Immature natural killer cell (primary cell): ENCODE data around the gene RNASEH2A. TPM values are rescaled to one million over a fixed set of nuclear protein-coding genes. Genes with fewer than 3 reads are reported as not detected.
"Not testable (repeated sequence)": the region's sequence is repeated elsewhere in the genome, so short reads cannot be mapped to it uniquely, and the experiment has no call there.

ENCODE experiments used
- DNase-seq, 3 donors: peaks; one replicate each; pipeline ENCODE4 v3.0.0; 2022; ENCODE audit warnings: mixed read lengths in 1 of 3
- H3K27ac Mint-ChIP-seq, 6 donors: one replicate each; pipeline ENCODE4 v1.8.0; 2020; ENCODE audit warnings: mixed read lengths in 6 of 6, mild to moderate bottlenecking in 5 of 6, inconsistent platforms in 4 of 6, moderate library complexity in 3 of 6
- H3K27me3 Mint-ChIP-seq, 3 donors: one replicate each; pipeline ENCODE4 v1.8.0; 2020 to 2021; ENCODE audit warnings: low read depth in 3 of 3, mild to moderate bottlenecking in 3 of 3, mixed read lengths in 3 of 3, moderate library complexity in 3 of 3, inconsistent platforms in 1 of 3
- H3K36me3 Mint-ChIP-seq, 3 donors: one replicate each; pipeline ENCODE4 v1.8.0; 2020; ENCODE audit warnings: mixed read lengths in 3 of 3, inconsistent platforms in 2 of 3, mild to moderate bottlenecking in 2 of 3
- H3K4me1 Mint-ChIP-seq, 2 donors: one replicate each; pipeline ENCODE4 v1.8.0; 2020; ENCODE audit warnings: inconsistent platforms in 2 of 2, mild to moderate bottlenecking in 2 of 2, mixed read lengths in 2 of 2, moderate library complexity in 1 of 2
- H3K4me3 Mint-ChIP-seq, 5 donors: one replicate each; pipeline ENCODE4 v1.8.0; 2020; ENCODE audit warnings: mild to moderate bottlenecking in 5 of 5, mixed read lengths in 5 of 5, inconsistent platforms in 3 of 5, moderate library complexity in 3 of 5
- H3K9me3 Mint-ChIP-seq, 6 donors: one replicate each; pipeline ENCODE4 v1.8.0; 2020; ENCODE audit warnings: mild to moderate bottlenecking in 6 of 6, mixed read lengths in 6 of 6, inconsistent platforms in 4 of 6, moderate library complexity in 3 of 6
- polyA plus RNA-seq, 3 donors: library from polyadenylated mRNA; unstranded; fragments of 300-500 nt; fragmentation: Illumina TruSeq; gene quantifications; one replicate each; pipeline ENCODE4 v1.2.3, GENCODE V29; 2021

Gene RNASEH2A
- polyA plus RNA-seq, 3 donors from 2014 or later = 27.7 to 45.4 (median 37.5) TPM

DNA sequence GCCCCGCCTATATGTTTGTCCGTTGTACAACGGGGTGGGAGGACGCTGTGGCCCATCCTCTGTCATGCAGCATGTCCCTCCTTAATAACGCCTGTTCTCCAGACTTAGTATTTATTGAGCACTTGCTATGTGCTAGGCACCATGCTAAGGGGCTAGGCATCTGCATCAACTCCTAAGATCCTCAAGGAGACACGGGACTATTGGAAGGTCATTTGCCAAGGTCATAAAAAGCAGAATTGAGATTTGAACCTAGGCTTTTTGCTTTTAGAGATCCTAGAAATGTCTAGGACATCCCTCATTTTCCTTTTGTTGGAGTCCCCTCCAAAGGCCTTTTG is 30.1 kb downstream of the RNASEH2A start:
- Mint-ChIP-seq H3K36me3 (peaks cover 0 to 3% (median 0%) of the 10 kb centered on the region in 3 donors), H3K4me3 (peak overlapping the region in 2 of 5 donors; percentile 6 to 58), H3K4me1 (peaks cover 55 to 56% of the 10 kb centered on the region in 2 donors), H3K9me3 (peaks cover 0 to 4% (median 0%) of the 10 kb centered on the region in 6 donors), H3K27ac (no peak overlapping the region), H3K27me3 (peaks cover 38 to 61% (median 44%) of the 10 kb centered on the region in 3 donors)
- no peak for DNase-seq

DNA sequence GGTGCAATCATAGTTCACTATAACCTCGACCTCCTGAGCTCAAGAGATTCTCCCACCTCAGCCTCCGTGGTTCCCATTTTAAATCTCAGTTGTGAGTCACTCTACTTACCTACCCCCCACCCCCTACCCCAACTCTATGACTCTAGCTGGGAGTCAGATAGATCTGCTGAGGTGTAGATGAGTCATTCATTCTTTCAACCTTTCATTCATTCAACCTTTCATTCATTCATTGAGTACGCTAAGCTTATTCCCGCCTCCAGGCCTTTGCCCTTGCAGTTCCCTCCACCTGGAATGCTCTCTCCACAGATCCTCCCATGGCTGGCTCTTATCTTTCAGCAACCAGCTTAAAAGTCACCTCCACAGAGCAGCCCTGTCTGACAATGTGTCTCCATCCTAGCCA is 30.8 kb downstream of the RNASEH2A start:
- Mint-ChIP-seq H3K9me3 (peaks cover 0 to 2% (median 0%) of the 10 kb centered on the region in 6 donors), H3K27ac (no peak overlapping the region), H3K36me3 (peaks cover 0 to 5% (median 0%) of the 10 kb centered on the region in 3 donors), H3K4me1 (peaks cover 49 to 51% of the 10 kb centered on the region in 2 donors), H3K4me3 (peak overlapping the region in 4 of 5 donors; percentile 6 to 50 (median 19)), H3K27me3 (peaks cover 37 to 59% (median 42%) of the 10 kb centered on the region in 3 donors)
- no peak for DNase-seq

DNA sequence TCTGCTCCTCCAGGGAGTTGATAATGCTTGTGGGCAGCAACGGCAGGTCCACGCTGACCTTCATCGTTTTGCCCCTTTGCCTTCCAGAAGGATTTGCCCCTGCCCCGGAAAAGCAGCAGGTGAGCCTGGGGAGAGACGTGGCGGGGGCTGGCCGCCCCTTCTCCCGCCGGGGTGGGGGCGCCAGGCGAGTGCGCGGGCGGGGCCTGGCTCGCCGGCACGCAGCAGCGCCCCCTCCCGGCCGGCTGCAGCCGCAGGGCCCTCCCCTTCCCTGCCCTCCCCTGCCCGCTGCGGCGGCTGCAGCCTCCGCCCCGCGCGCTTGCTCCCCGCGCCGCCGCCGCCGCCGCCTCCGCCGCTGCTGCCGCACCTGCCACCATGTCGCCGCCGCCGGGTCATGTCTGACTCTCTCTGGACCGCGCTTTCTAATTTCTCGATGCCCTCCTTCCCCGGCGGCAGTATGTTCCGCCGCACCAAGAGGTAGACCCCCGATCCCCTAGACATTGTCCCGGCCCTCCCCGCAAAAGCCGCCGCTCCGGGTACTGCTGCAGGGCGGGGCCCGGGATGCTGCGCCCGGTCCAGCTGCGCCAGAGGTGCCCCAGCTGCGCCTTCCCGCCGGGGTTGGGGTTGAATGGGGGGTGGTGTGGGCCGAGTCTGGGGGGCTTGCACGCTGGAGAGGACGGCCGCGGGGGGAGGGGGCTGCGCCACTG is 31.9 kb downstream of the RNASEH2A start, which contains the start of gene MAST1:
Gene MAST1 (plus strand): TSS at position 334 of the 704 bp plus-strand sequence. CDS start 58 bp downstream, at position 392.
- Mint-ChIP-seq H3K4me1 (peaks cover 40 to 41% of the 10 kb centered on the region in 2 donors), H3K9me3 (peaks cover 0 to 2% (median 0%) of the 10 kb centered on the region in 6 donors), H3K36me3 (peaks cover 0 to 5% (median 0%) of the 10 kb centered on the region in 3 donors), H3K27ac (no peak within 1 kb of the TSS), H3K27me3 (peaks cover 35 to 54% (median 36%) of the 10 kb centered on the region in 3 donors), H3K4me3 (peak within 1 kb of the TSS; percentile 41 to 77 (median 61))
- DNase-seq = peak; percentile 38 to 58 (median 51)

DNA sequence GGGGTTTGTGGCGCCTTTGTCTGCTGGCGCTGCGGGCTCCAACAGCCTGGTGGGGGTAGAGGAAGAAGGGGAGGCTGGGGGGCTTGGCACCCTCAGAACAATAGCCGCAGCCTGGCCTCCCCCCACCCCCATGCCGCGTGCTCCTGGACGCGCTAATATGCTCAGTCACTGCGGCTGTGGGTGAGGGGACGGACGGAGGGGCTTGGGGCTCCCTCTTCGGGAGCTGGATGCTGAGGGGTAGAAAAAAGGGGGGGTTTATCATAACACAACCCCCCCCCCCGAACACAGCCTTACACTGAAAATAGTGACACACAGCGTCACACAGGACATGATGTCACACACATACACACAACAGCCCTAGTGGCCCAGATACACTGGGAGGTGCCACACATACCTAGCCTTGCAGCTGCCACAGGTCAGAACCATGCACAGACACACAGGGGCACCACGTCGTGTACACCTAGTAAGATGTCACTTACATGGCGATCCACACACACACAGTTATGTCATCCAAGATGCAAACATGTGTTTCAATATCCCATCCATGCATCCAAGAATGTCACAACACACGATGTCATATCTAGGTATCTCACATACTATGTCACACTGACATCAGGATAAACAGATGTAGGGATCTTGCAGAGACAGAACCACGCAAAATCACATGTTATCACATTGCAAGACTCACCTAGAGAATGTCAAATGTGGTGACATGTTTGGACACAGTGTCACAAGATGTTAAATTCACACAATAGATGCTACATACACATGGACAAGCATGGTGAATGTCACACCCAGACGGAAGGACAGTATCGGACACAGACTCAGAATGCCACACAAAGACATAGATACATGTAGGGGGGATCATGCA is 32.7 kb downstream of the RNASEH2A start:
- Mint-ChIP-seq H3K4me1 (peaks cover 39% of the 10 kb centered on the region in 2 donors), H3K27ac (no peak overlapping the region), H3K36me3 (peaks cover 0 to 5% (median 0%) of the 10 kb centered on the region in 3 donors), H3K27me3 (peaks cover 34 to 53% (median 35%) of the 10 kb centered on the region in 3 donors), H3K9me3 (peaks cover 0 to 2% (median 0%) of the 10 kb centered on the region in 6 donors), H3K4me3 (peak overlapping the region; percentile 41 to 77 (median 61))
- no peak for DNase-seq

DNA sequence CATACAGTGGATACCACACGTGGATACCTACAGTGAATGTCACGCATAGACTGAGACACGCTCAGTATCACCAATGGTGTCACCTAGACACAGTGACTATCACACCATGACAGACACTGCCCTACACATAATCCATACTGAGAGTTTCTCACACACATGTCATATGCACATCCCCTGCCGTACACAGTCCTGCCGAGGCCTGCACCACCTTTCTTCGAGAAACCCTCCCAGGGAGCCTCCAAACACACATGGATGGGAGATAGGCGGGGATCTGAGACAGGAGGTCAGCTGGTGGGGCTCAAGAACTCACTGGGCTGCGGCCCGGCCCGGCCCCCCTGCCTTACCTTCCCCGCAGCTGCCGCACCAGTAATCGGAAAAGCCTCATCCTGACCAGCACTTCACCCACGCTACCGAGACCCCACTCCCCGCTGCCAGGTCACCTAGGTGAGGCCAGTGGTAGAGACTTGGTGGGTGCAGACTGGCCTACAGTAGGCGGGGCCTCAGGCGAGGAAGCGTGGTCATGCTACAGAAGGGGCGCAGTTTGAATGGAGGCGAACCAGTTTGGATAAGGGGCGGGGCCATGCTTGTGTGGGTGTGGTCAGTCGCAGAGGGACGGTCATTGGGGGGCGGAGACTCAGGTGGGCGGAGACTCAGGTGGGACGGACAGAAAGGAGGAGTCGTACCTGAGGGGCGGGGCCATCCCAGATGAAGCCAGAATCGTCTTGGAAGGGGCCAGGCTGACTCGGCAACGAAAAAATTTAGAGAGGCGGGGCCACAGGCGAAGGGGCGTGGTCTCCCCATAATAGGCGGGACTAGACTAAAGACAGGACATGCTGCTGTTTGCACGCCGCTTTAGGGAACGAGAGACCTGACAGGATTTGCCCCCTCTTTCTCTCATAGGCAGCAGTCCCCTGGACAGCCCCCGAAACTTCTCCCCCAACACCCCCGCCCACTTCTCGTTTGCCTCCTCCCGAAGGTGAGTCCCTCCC is 34.0 kb downstream of the RNASEH2A start:
- Mint-ChIP-seq H3K27me3 (peaks cover 26 to 45% (median 27%) of the 10 kb centered on the region in 3 donors), H3K4me1 (peaks cover 32 to 34% of the 10 kb centered on the region in 2 donors), H3K4me3 (peak overlapping the region in 4 of 5 donors; percentile 10 to 60 (median 28)), H3K9me3 (peaks cover 0 to 4% (median 0%) of the 10 kb centered on the region in 6 donors), H3K36me3 (peaks cover 0 to 5% (median 0%) of the 10 kb centered on the region in 3 donors), H3K27ac (peak overlapping the region in 1 of 6 donors; percentile 76)
- peak in 2 of 3 donors; percentile 27 to 39 for DNase-seq

DNA sequence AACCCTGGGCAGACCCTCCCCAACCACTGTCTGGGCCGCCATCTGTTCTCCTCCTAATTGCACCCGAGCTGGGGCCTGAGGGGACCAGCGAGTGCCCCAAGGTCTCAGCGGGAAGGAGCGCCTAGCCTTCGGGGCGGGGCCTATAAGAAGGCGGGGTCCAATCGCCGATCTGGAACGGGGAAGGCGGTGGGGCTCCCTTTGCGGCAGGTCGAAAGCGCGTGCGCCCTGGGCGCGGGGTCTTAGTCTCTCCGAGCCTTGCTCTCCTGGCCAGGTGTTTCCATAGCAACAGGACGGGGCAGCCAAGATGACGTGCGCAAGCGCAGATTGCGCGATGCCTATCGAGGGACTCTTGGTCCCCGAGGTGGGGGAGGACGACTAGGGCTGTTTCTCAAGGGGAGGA is 34.7 kb downstream of the RNASEH2A start:
- Mint-ChIP-seq H3K27me3 (peaks cover 21 to 45% (median 26%) of the 10 kb centered on the region in 3 donors), H3K4me3 (peak overlapping the region; percentile 15 to 60 (median 37)), H3K27ac (peak overlapping the region in 1 of 6 donors; percentile 49), H3K36me3 (peaks cover 0 to 5% (median 0%) of the 10 kb centered on the region in 3 donors), H3K9me3 (peaks cover 0 to 4% (median 0%) of the 10 kb centered on the region in 6 donors), H3K4me1 (peaks cover 32 to 34% of the 10 kb centered on the region in 2 donors)
- no peak for DNase-seq

DNA sequence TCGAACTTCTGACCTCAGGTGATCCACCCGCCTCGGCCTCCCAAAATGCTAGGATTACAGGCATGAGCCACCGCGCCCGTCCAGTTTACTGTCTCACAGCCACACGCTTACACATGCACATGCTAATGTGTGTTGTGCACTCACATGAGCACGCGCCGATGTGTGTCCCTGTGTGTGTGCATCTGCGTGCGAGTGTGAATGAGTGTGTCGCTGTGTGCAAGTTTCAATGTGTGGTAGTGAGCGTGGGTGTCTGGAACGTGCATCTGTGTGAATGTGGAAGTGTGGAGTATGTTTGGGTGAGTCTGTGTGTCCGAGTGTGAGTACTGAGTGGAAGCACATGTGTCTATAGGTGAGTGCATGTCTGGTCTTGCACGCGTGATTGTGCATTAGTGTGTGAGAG is 36.1 kb downstream of the RNASEH2A start:
- H3K27me3 Mint-ChIP-seq = peaks cover 15 to 35% (median 19%) of the 10 kb centered on the region in 3 donors
- H3K4me1 Mint-ChIP-seq = peaks cover 31 to 33% of the 10 kb centered on the region in 2 donors
- no peak overlapping the region for H3K4me3 Mint-ChIP-seq
- H3K9me3 Mint-ChIP-seq = peaks cover 0 to 4% (median 0%) of the 10 kb centered on the region in 6 donors
- H3K36me3 Mint-ChIP-seq = peaks cover 0 to 5% (median 0%) of the 10 kb centered on the region in 3 donors
- DNase-seq = no peak
- H3K27ac Mint-ChIP-seq = peak overlapping the region in 1 of 6 donors; percentile 55

DNA sequence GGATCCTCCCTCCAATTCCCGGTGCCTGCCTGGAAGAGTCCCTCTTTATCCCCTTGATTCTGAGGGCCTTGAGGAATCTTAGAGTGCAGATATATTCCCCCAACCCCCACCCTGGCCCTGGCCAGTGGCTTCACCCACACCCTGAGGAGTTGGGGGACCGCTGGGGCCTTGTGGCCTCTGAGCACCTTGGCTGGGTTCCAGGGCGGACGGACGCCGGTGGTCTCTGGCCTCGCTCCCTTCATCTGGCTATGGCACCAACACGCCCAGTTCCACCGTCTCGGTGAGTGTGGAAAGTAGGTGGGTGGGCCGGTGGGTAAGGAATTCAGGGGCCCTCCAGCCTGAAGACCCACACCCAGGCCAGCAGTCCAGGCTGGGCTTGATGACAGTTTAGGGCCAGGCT is 36.9 kb downstream of the RNASEH2A start:
- Mint-ChIP-seq H3K27me3 (peaks cover 14 to 30% (median 15%) of the 10 kb centered on the region in 3 donors), H3K4me1 (peaks cover 26 to 38% of the 10 kb centered on the region in 2 donors), H3K4me3 (no peak overlapping the region), H3K36me3 (peaks cover 0 to 5% (median 0%) of the 10 kb centered on the region in 3 donors), H3K9me3 (peaks cover 0 to 4% (median 0%) of the 10 kb centered on the region in 6 donors), H3K27ac (no peak overlapping the region)
- DNase-seq = no peak

DNA sequence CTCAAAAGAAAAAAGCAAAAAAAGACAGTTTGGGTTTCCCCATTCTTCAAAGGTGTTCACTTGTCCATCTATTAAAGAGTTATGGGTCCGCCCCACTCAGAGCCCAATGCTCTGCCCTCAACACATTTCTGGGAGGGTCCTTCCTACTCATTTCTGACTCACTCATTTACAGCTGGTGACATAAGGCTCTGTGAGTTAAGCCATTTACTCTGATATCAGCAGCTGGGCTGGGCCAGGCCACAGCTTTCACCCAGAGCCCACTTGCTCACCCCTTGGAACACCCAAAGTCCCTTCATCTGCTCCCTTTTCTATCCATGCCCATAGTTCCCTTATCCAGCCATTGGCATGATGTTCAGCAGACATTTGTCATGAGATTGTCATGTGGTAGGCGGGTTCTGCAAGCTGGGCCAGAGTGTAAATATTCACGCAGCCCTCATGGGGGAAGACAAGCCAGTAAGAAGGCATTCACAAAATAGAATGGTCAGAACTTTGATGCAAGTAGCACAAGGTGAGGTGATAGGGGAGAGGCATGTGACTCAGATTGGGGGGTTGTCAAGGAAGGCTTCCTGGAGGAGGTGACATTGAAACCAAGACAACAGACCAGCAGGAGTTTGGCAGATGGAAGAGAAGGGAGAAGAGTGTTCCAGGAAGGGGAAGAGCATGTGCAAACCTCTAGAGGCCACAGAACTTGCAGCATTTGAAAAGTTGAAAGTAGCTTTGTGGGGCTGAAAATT is 37.8 kb downstream of the RNASEH2A start:
- peaks cover 0 to 5% (median 0%) of the 10 kb centered on the region in 3 donors for H3K36me3 Mint-ChIP-seq
- peaks cover 0 to 4% (median 0%) of the 10 kb centered on the region in 6 donors for H3K9me3 Mint-ChIP-seq
- H3K27ac Mint-ChIP-seq = no peak overlapping the region
- H3K27me3 Mint-ChIP-seq = peaks cover 14 to 27% (median 14%) of the 10 kb centered on the region in 3 donors
- H3K4me3 Mint-ChIP-seq = no peak overlapping the region
- peaks cover 24 to 32% of the 10 kb centered on the region in 2 donors for H3K4me1 Mint-ChIP-seq
- no peak for DNase-seq

DNA sequence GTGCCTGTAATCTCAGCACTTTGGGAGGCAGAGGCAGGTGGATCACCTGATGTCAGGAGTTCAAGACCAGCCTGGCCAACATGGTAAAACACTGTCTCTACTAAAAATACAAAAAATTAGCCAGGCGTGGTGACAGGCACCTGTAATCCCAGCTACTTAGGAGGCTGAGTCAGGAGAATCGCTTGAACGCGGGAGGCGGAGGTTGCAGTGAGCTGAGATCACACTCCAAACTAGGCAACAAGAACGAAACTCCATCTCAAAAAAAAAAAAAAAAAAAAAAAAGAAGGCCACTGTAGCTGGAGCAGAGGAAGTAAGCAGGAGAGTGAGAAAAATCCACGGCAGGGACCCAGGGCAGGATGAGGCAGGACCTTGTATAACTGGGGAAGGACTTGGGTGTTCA is 40.2 kb downstream of the RNASEH2A start:
- H3K27ac Mint-ChIP-seq, H3K9me3 Mint-ChIP-seq, DNase-seq, H3K36me3 Mint-ChIP-seq, H3K4me1 Mint-ChIP-seq: not testable (repeated sequence)
- H3K4me3 Mint-ChIP-seq = peak overlapping the region in 1 of 5 donors; percentile 31
- H3K27me3 Mint-ChIP-seq = peaks cover 8 to 11% (median 11%) of the 10 kb centered on the region in 3 donors

DNA sequence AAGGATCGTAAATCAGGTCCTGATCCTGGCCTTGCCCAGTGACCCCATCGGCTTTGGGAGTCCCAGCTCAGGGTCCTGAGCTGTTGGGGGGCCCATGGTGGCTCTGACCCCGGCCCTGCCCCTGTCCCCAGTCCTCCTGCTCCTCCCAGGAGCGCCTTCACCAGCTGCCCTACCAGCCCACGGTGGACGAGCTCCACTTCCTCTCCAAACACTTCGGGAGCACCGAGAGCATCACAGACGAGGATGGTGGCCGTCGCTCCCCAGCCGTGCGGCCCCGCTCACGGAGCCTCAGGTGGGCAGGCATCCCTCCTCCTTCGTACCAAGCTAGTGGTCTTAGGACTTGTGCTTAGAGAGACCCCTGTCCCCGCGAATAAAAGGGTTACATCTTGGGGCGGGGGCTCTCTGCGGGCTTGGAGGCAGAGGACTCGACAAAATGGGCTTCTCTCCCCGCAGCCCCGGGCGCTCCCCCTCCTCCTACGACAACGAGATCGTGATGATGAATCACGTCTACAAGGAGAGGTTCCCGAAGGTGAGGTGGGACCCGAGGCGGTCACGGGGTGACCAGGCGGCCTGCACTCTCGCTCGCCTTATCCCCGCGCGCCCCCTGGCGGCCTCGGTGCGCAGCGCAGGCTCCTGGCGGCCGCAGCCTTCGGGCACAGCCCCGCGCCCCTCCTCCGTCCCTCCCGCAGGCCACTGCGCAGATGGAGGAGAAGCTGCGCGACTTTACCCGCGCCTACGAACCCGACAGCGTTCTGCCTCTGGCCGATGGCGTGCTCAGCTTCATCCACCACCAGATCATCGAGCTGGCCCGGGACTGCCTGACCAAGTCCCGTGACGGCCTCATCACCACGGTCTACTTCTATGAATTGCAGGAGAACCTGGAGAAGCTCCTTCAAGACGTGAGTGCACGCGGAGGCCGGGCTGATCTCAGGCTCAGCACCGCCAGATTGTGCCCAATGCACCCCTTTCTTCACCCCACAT is 41.1 kb downstream of the RNASEH2A start:
- Mint-ChIP-seq H3K27me3 (peaks cover 6 to 10% (median 6%) of the 10 kb centered on the region in 3 donors), H3K4me3 (peak overlapping the region in 1 of 5 donors; percentile 42), H3K36me3 (no peaks in the 10 kb centered on the region), H3K27ac (no peak overlapping the region), H3K9me3 (peaks cover 0 to 2% (median 0%) of the 10 kb centered on the region in 6 donors), H3K4me1 (peaks cover 3 to 6% of the 10 kb centered on the region in 2 donors)
- DNase-seq = peak; percentile 80 to 82 (median 80)
